Hepatocyte (in vitro differentiated cells): ENCODE results near the gene RASA4.
"Not testable (repeated sequence)": the region's sequence is repeated elsewhere in the genome, so short reads cannot be mapped to it uniquely, and the experiment has no call there.

Experiments
- EZH2 ChIP-seq: fragments of 200-600 bp; sonication (generic); IDR thresholded peaks from 2 replicates; pipeline ENCODE4 v1.6.1; 2016; ENCODE audit warnings: antibody characterized with exemption, mild to moderate bottlenecking, borderline replicate concordance
- EZH2phosphoT487 ChIP-seq: fragments of 200-600 bp; sonication (generic); IDR thresholded peaks from one replicate; pipeline ENCODE4 v1.6.1; 2018; ENCODE audit warnings: antibody characterized with exemption, mild to moderate bottlenecking, low read depth, moderate library complexity; ENCODE audit not compliant: unreplicated experiment, severe bottlenecking
- TF ChIP-seq, protein P1 (sequence below): fragments of 200-600 bp; sonication (generic); IDR thresholded peaks from 2 replicates; pipeline ENCODE4 v1.5.1; 2016; ENCODE audit warnings: antibody characterized with exemption, mild to moderate bottlenecking; ENCODE audit not compliant: poor library complexity

DNA sequence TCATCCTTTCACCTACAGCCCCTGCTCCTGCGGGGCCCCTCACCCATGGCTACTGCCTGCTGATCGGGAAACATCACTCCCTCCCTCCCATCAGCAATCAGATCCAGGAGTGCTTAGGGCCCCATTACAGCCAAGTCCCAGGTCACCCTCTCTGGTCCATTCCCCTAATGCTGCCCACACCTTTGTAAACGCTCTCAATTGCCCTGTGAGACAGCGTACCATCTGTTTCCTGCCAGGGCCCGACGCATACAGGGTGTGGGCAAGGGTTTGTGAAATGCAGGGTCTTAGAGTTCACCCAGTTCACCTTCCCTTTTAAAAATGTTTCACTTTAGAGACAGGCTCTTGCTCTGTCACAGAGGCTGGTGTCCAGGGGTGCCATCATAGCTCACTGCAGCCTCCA lies 17.7 kb upstream of the RASA4 start:
- TF ChIP-seq, protein P1, sequence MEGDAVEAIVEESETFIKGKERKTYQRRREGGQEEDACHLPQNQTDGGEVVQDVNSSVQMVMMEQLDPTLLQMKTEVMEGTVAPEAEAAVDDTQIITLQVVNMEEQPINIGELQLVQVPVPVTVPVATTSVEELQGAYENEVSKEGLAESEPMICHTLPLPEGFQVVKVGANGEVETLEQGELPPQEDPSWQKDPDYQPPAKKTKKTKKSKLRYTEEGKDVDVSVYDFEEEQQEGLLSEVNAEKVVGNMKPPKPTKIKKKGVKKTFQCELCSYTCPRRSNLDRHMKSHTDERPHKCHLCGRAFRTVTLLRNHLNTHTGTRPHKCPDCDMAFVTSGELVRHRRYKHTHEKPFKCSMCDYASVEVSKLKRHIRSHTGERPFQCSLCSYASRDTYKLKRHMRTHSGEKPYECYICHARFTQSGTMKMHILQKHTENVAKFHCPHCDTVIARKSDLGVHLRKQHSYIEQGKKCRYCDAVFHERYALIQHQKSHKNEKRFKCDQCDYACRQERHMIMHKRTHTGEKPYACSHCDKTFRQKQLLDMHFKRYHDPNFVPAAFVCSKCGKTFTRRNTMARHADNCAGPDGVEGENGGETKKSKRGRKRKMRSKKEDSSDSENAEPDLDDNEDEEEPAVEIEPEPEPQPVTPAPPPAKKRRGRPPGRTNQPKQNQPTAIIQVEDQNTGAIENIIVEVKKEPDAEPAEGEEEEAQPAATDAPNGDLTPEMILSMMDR = not testable (repeated sequence)
- TF ChIP-seq EZH2, EZH2phosphoT487: not testable (repeated sequence)
